Esophagus squamous epithelium (tissue), 4 donors: ENCODE data around the gene C18orf63.

ENCODE experiments used
- CTCF ChIP-seq, 6 experiments: fragments of 450-650 bp in 4 of 6; fragments of 200-600 bp in 2 of 6; sonication (generic) in 2 of 6; IDR thresholded peaks; one replicate each; pipeline ENCODE4 v1.5.1; 2016 to 2019; ENCODE audit warnings: antibody characterized with exemption in 6 of 6, mild to moderate bottlenecking in 4 of 6, moderate library complexity in 4 of 6
- POLR2A ChIP-seq, 4 donors: fragments of 450-650 bp; IDR thresholded peaks; one replicate each; pipeline ENCODE4 v1.6.1; 2017; ENCODE audit warnings: antibody characterized with exemption in 4 of 4, mild to moderate bottlenecking in 4 of 4, moderate library complexity in 3 of 4

GRCh38 chr18:74303306-74303705, 12.3 kb upstream of the C18orf63 start:
- no peak for TF ChIP-seq CTCF (IDR thresholded peaks at IDR 0.05)
- no peak for TF ChIP-seq POLR2A (IDR thresholded peaks at IDR 0.05)
